Adipose tissue (tissue), 3 donors: ENCODE measurements around the gene SLC22A14. TPM values are rescaled to one million over a fixed set of nuclear protein-coding genes. Genes with fewer than 3 reads are reported as not detected.
"Not testable (repeated sequence)": the region's sequence is repeated elsewhere in the genome, so short reads cannot be mapped to it uniquely, and the experiment has no call there.

Source experiments
- H3K27ac ChIP-seq: one replicate; pipeline ENCODE4 v1.5.1; 2013; ENCODE audit warnings: low read depth, low read length
- WGBS, 3 donors: extraction: QIAGEN DNeasy Blood & Tissue Kit; methylation state at CpG; one replicate each; pipeline ENCODE4 v1.1.7; 2013; 5-methylcytosine and 5-hydroxymethylcytosine counted together
- polyA plus RNA-seq, 3 donors: library from polyadenylated mRNA; stranded (reverse); fragments of 200-250 nt; gene quantifications; one replicate each; pipeline ENCODE4 v1.2.3, GENCODE V29; 2013
- donor health status: healthy with polysubstance abuse.
- donor health status: Bipolar disorder and iron deficiency.
- donor health status: healthy.

SLC22A14 gene, protein sequence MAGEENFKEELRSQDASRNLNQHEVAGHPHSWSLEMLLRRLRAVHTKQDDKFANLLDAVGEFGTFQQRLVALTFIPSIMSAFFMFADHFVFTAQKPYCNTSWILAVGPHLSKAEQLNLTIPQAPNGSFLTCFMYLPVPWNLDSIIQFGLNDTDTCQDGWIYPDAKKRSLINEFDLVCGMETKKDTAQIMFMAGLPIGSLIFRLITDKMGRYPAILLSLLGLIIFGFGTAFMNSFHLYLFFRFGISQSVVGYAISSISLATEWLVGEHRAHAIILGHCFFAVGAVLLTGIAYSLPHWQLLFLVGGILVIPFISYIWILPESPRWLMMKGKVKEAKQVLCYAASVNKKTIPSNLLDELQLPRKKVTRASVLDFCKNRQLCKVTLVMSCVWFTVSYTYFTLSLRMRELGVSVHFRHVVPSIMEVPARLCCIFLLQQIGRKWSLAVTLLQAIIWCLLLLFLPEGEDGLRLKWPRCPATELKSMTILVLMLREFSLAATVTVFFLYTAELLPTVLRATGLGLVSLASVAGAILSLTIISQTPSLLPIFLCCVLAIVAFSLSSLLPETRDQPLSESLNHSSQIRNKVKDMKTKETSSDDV
- polyA plus RNA-seq = under 1 TPM; 0.07 to 0.16 (median 0.11) TPM

DNA sequence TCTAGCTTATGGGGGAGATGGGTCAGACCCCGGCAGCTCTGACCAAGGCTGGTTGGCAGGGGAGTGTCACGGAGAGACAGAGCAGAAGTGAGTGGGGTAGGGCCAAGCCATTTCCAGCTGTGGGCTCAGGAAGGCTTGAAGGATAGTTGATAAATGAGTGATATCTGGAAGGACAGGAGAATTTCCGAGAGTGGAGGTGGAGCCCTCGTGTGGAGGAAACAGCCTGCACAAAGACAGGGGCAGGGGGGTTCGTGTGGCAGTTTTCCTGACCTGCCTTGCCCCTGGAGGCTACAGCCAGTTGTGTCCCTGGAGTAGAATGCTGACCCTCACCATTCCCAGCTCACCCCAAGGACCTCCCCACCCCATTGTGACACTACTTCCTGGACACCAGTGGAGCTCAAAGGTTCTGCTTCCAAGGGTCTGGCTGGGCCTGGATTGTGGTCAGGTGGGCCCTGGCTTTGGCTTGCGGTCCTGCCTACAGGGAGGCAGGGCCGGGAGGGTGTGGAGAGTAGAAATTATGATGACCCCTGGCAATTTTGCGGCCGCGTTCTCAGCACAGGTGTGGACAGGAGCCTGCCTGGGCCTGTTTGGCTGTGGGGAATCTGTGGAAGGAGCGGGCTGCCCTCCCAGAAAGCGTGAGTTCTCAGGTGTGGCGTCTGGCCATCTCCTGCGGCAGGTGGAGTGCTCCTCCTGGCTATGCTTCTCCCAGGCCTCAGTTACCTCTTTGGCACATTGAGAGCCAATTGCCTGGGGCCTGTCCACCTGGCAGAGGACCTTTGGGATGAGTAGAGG is at the start of gene SLC22A14:
TSS of gene SLC22A14 (plus strand) at position 400 of the 792 bp plus-strand sequence. CDS start 23,733 bp downstream, outside the sequence.
- H3K27ac ChIP-seq = no peak within 1 kb of the TSS
- WGBS, 3 donors = 92 to 93% (median 92%) methylated on average over 14 of the region's 14 CpGs

DNA sequence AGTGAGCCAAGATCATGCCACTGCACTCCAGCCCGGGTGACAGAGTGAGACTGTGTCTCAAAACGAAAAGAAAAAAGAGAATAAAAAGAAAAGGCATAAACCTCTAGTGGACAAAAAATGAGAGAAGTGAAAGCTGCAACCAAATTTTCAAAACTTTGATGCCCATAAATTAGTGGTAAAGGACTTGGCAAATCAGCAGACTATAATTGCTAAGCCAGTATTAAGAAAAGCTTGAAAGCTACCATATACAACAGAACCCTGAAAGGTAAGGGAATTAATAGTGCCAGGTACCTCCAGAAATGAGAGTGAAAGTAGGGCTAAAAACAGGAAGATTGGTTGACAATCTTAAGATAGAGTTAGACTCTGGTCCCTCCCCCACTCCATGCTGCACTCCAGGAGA is 49.4 kb upstream of the SLC22A14 start:
- no peak overlapping the region for H3K27ac ChIP-seq
- WGBS, 3 donors = 84 to 89% (median 86%) methylated on average over 2 of the region's 2 CpGs

DNA sequence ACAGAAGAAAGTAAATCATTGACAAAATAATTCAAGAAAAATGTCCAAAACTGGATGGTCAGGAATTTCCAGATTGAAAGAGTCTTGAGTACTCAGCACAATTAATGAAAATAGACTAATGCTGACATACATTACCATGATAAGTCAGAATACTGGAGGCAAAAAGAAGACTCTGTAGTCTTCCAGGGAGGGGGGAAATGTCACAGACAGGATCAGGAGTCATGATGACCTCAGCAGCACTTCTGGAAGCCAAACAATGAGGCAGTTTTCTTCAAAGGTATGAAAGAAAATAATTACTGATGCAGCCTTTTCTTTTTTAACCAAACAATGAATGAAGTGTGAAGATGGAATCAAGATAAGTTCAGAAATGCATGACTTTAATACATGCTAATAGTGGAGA is 46.6 kb upstream of the SLC22A14 start:
- no peak overlapping the region for H3K27ac ChIP-seq

DNA sequence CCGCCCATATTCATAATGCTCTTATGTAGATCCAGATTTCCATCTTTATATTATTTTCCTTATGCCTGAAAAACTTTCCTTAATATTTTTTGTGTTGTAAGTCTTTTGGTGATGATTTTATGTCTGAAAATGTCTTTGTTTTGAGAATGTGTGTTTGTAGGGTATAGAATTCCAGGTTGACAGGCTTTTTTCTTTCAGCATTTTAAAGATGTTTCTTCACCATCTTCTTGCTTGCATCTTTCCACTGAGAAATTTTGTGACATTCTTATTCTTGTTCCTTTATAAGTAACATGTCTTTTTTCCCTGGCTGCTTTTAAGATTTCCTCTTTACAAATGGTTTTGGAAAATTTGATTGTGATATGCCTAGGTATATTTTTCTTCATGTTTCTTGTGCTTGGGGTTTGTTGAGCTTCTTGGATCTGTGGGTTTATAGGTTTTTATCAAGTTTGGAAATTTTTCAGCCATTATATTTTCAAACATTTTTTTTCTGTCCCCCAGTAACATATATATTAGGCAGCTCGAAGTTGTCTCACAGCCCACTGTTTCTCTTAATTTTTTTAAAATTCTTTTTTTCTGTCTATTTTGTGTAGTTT is 43.6 kb upstream of the SLC22A14 start:
- no peak overlapping the region for H3K27ac ChIP-seq
- WGBS, 3 donors = 97 to 100% (median 98%) methylated on average over 2 of the region's 2 CpGs

DNA sequence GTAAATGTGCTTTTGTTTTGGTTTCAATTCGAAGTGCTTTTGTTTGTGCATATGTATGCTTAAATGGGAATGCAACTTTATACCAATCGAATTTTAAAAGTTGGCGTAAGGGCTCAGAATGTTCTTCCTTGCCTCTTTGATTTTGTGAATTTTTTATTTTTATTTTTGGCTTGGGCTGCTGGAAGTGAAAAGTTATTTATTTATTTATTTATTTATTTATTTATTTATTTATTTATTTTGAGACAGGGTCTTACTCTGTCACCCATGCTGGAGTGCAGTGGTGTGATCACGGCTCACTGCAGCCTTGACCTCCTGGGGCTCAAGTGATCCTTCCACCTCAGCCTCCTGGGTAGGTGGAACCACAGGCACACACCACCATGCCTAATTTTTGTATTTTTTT is 39.3 kb upstream of the SLC22A14 start:
- not testable (repeated sequence) for H3K27ac ChIP-seq
- 95 to 97% (median 95%) methylated on average over 4 of the region's 4 CpGs for WGBS, 3 donors

DNA sequence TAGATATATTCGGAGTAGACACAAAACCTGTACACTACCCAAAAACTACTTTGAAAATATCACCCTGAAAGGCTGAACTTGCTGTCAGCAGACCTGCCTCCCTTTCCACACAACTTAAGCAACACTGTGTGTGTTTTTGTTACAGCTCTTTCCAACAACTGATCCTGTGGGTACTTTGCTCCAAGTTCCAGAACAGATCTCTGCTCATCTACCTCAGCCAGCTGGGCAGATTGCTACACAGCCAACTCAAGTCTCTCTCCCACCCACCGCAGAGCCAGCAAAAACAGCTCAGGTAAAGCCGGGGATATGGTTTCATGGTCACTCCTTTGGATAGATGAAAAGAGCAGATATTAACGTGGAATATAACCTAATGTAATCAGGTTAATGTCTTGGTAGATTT is 36.2 kb upstream of the SLC22A14 start:
- H3K27ac ChIP-seq = no peak overlapping the region

DNA sequence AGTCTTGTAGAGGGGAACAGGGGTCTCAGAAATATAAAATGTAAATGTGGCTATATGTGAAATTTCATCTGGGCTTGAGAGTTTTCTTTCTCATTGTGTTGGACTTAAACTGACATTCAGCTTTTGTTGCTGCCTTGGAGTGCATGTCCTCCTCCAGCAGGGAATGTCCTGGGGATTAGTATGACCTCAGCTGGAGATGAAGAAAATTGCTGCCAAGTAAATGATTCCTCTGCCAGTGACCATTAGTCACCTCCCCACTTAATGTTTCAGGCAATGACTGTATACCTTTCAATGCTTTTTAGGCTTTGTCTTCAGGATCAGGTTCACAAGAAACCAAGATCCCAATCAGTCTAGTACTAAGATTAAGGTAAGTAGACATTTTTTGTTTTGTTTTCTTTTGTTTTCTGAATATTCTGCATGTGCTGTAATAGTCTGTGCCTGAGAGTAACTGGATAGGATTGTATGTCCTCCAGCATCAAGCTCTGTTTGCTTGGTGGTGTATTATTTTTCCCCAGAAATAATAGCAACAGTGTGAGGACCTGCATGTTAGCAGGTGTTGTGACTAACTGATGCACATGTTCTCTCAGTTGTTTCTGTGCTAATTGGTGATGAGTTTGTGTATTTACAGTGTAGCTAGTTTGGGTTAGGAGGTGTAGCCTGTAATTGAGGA is 34.6 kb upstream of the SLC22A14 start:
- H3K27ac ChIP-seq = no peak overlapping the region

More for the DNA sequence above, 36.2 kb upstream of the SLC22A14 start:
- WGBS, 3 donors = 90 to 97% (median 92%) methylated on average over 4 of the region's 4 CpGs

DNA sequence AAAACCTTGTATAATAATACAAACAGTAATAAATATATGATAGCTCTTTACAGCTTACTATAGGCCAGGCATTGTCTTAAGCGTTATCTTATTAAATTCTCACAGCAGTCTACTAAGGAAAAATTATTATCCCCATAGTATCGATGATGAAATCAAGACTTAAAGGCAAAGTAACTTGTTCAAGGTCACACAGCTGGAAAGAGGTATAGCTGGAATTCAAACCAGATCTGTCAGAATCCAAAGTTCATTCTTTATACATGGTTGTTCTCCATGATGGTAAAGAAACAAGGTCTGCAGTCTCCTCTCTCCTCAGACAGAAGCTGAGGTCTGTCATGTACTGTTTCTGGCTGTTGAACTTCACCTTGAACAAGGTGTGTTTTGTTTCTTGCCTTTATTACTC is 31.9 kb upstream of the SLC22A14 start:
- H3K27ac ChIP-seq = no peak overlapping the region
- 72 to 92% (median 88%) methylated on average over 2 of the region's 2 CpGs for WGBS, 3 donors

DNA sequence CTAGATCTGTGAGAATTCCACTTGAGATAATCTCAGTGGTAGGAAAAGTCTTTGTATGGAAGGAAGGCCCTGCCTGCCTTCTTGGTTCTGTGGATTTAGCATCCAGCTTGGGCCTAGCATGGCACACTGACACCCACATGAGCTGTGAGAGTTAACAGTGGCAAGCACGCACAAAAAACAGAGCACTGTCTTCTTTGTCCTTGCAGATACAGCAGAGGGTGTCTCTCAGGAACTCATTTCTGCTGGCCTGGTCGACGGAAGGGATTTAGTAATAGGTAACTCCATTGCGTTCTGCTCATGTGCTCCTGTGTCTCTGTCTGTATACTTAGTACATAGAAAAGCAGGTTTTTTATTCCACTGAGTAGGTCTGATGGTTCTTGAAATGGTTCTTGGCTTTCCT is 30.9 kb upstream of the SLC22A14 start:
- 87 to 91% (median 89%) methylated on average over 4 of the region's 4 CpGs for WGBS, 3 donors
- H3K27ac ChIP-seq = no peak overlapping the region

DNA sequence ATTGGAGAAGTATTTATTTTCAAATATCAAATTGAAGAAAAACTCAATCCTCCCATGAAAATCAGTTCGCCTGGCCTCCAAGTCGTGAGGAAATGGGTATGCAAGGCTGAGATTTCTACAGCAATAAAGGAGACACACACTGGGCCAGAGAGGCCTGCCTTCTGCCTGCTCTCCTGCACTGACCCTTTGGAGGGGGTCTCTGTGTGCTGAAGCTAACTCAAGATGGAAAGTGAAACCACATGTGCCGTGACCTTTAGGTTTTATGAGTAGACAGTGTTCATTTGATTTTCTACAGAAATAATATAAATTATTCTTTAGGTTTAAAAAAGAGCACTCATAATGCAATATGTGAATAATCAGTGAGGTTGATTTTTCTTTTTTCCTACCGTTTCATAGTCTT is 28.4 kb upstream of the SLC22A14 start:
- no peak overlapping the region for H3K27ac ChIP-seq
- WGBS, 3 donors = 91 to 96% (median 96%) methylated on average over 4 of the region's 4 CpGs

DNA sequence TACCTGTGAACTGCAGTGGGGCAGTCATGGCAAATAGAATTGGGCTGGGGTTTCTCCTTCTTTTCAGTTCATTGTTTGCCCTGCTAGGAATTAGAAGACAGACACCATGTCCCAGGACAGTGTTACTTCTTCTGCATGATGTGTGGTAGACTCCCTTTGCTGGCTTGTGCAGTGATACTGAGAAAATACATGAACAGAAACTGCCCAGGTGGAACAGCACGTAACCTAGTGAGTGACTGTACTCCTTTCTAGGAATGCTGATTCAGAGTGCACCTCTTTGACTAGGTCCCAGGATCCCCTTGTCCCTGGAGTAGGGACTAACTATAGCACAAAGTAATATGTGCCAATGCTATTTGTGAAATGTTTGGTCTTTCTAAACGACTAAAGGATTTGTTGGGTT is 27.2 kb upstream of the SLC22A14 start:
- H3K27ac ChIP-seq = no peak overlapping the region
- 66 to 90% (median 77%) methylated on average over 2 of the region's 2 CpGs for WGBS, 3 donors

DNA sequence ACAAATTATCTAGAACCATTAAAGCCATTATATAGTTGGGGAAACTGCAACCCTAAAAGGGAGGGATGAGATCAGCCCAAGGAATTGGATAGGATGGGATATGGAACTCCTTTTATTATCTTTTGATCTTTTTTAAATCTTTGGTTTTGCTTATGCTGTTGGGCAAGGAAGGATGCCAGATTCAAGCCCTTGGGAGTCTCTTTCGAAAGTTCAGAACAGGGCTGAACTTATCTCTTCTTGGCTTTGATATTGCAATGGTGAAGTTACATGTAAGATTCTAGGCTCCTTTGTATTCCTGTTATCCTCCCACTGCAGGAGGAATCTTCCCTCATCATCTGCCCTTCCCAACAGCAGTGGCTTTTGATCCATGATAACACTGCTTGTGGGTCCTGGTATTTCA is 26.5 kb upstream of the SLC22A14 start:
- no peak overlapping the region for H3K27ac ChIP-seq
- WGBS, 3 donors = 65 to 86% (median 71%) methylated on average over 1 of the region's 1 CpG

DNA sequence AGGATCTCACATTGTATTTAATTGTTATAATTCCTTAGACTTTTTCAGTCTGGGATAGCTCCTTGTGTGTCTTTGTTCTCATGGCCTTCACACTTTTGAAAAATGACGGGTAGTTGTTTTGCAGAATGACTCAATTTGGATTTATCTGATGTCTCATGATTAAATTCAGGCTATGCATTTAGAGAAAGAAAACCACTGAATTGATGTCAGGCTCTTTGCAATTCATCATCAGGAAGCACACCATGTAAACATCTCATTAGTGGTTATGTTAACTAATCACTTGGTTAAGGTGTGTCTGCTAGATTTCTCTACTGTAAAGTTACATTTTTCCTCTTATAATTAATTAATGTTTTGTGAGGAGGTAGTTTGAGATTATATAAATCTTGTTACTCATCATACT is 24.5 kb upstream of the SLC22A14 start:
- no peak overlapping the region for H3K27ac ChIP-seq
- WGBS, 3 donors = 50 to 71% (median 66%) methylated on average over 1 of the region's 1 CpG

DNA sequence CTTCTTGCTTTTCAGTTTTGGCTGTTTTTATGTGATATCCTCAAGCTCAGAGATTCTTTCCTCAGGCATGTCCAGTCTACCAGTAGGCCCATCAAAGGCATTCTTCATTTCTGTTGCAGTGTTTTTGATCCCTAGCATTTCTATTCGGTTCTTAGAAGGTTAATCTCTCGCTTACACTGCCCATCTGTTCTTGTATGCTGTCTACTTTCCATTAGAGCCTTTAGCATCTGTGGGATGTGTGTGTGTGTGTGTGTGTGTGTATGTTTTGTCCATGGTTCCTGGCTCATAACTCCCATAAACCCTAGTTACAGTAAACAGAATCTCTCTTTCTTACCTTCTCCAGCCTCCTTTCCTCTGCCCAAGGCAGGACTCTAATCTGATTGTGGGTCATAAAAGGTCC is 21.6 kb upstream of the SLC22A14 start:
- H3K27ac ChIP-seq = no peak overlapping the region
- 92 to 98% (median 95%) methylated on average over 2 of the region's 2 CpGs for WGBS, 3 donors

DNA sequence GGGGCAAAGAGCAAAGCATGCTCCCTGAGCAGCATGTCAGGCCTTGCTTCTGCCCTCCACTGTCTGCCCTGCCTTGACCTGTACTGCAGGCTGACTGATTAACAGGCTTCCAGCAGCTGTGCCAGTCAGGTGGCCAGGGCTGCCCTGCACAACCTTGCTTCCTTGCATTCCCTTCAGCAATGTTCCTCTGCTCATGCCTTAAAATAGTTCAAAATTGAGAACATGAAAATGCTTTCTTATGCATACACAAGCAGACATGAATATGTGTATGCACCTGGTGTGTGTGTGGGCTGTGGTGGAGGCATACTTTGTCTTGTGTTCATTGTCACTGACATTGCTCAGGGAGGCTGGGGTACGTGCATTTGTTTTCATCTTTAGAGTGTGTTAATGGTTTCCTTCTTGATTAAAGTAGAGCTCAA is 17.7 kb upstream of the SLC22A14 start:
- H3K27ac ChIP-seq = no peak overlapping the region
- 0 to 9% (median 0%) methylated on average over 1 of the region's 1 CpG for WGBS, 3 donors

DNA sequence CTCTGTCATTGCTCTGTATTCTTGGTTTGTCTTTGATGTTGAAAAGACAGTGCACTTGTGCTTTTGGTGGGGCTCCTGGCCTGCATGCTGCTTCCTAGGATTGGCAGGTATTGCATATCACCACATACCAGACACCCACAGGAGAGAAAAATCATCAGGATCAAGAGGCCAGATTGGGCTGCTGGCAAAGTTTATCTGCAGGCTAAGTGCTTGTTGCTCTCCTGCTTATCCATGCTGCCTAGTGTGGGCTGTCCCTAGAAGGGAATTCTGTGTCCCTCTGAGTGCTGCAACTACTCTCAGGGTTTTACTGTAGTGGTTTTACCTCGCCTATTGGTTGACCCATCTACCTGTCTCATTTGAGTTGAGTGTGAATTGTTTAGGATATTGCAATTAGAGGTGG is 17.3 kb upstream of the SLC22A14 start:
- 86% methylated on average over 1 of the region's 1 CpG for WGBS, 3 donors
- H3K27ac ChIP-seq = no peak overlapping the region

DNA sequence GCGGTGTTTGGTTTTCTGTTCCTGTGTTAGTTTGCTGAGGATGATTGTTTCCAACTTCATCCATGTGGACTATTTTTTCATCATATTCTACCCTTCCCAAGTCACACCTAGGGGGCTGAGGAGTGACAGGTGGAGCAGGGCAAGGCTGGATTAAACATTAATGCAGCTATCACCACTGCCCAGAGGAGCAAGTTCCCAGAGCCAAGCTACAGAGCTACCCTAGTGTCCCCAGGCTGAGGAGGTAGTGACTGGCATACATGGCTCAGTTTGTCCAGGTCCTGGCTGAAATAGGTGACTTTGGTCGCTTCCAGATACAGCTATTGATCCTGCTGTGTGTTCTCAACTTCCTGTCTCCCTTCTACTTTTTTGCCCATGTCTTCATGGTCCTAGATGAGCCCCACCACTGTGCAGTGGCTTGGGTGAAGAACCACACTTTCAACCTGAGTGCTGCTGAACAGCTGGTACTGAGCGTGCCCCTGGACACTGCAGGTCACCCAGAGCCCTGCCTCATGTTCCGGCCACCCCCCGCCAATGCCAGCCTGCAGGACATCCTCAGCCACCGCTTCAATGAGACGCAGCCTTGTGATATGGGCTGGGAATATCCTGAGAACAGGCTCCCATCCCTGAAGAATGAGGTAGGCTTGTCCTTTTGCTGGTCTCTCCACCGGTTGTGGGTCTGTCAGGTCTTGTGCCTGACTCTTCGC is 16.3 kb upstream of the SLC22A14 start, which contains the start of gene SLC22A13:
TSS of gene SLC22A13 (plus strand) at position 209 of the 704 bp plus-strand sequence. CDS start at position 258, 49 bp downstream.
- WGBS, 3 donors = 91 to 96% (median 95%) methylated on average over 9 of the region's 9 CpGs
- H3K27ac ChIP-seq = no peak within 1 kb of the TSS

DNA sequence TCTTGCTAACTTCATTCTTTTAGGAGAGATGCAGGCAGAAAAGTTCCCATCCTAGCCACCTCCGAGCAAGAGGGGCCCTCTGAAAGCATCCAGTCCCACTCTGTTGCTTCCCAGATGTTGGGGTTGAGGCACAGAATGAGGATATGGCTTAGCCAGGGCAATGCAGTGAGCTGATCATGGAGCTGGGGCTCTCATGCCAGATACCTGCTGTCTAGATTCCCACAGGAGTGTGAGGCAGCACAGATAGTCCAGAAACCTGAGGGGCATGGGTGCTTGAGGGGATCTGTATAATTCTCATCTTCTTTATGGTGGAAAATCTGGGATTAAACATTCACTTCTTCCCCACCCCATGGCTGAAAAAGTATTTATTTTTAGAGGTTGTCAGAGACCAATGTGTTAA is 15.3 kb upstream of the SLC22A14 start:
- WGBS, 3 donors = 90 to 98% (median 94%) methylated on average over 1 of the region's 1 CpG
- H3K27ac ChIP-seq = no peak overlapping the region
